Endothelial cell of umbilical vein (primary cell): ENCODE data around the gene THBS4. TPM values are rescaled to one million over a fixed set of nuclear protein-coding genes. Genes with fewer than 3 reads are reported as not detected.

Source experiments
- BruUV-seq: library from RNA; stranded (reverse); fragments of 400-500 nt; replicated peaks from 2 replicates; lab custom pipeline; 2021; lab: Mats Ljungman, UMichigan
- CTCF ChIA-PET: fragments of 300-600, 350-600 bp; sonication (Branson Sonifier 250); formaldehyde crosslinking; loops from one replicate; lab custom pipeline; 2021; ENCODE audit warnings: antibody characterized with exemption, inconsistent platforms; lab: Charles Lee
- POLR2A ChIA-PET: fragments of 300-600, 350-600 bp; sonication (Branson Sonifier 250); formaldehyde crosslinking; loops from one replicate; lab custom pipeline; 2021; ENCODE audit warnings: antibody characterized with exemption, inconsistent platforms; lab: Charles Lee
- DNase-seq: peaks from one replicate; pipeline ENCODE4 v3.0.0-alpha.2; 2011; ENCODE audit warnings: low read depth, low spot score
- FAIRE-seq: peaks from 2 replicates; lab custom pipeline; 2011; peaks lifted over from hg19 to GRCh38; lab: Jason Lieb, UNC
- H2AFZ ChIP-seq: 2 replicates; pipeline ENCODE4 v1.6.0; 2012; ENCODE audit warnings: low read depth, low read length, control low read depth, inconsistent platforms
- H3K27ac ChIP-seq: 2 replicates; pipeline ENCODE4 v1.5.1; 2011; ENCODE audit warnings: low read depth, mild to moderate bottlenecking, control low read depth, low read length, moderate library complexity; ENCODE audit not compliant: insufficient read depth
- H3K27me3 ChIP-seq, 2 experiments: 2 replicates each; pipeline versions ENCODE4 v1.6.0 to v1.6.1; 2011; ENCODE audit warnings: low read length in 2 of 2, mixed read lengths in 1 of 2; ENCODE audit not compliant: control insufficient read depth in 2 of 2, insufficient read depth in 2 of 2
- H3K36me3 ChIP-seq, 2 experiments: 2 replicates in 1 of 2; 3 replicates in 1 of 2; pipeline ENCODE4 v1.5.1; 2011; ENCODE audit warnings: low read length in 2 of 2, mild to moderate bottlenecking in 1 of 2, moderate library complexity in 1 of 2; ENCODE audit not compliant: control insufficient read depth in 2 of 2, insufficient read depth in 2 of 2; ENCODE audit errors: extremely low read depth in 1 of 2
- H3K4me1 ChIP-seq: 3 replicates; pipeline ENCODE4 v1.5.1; 2011; ENCODE audit warnings: mild to moderate bottlenecking, low read length; ENCODE audit not compliant: control insufficient read depth, insufficient read depth; ENCODE audit errors: extremely low read depth
- H3K4me2 ChIP-seq: 2 replicates; pipeline ENCODE4 v1.6.1; 2011; ENCODE audit warnings: low read length, control low read depth, mixed read lengths; ENCODE audit not compliant: insufficient read depth
- H3K4me3 ChIP-seq, 3 experiments: fragments of 200-600 bp in 1 of 3; sonication (generic), shearing (Covaris generic) in 1 of 3; replicated peaks in 1 of 3; 2 replicates each; pipeline ENCODE4 v1.5.1; 2011 to 2016; ENCODE audit warnings: control low read depth in 3 of 3, low read length in 3 of 3, mild to moderate bottlenecking in 2 of 3, inconsistent platforms in 1 of 3, low read depth in 1 of 3, moderate library complexity in 1 of 3; ENCODE audit not compliant: insufficient read depth in 1 of 3
- H3K79me2 ChIP-seq: 2 replicates; pipeline ENCODE4 v1.6.0; 2012; ENCODE audit warnings: low read length, inconsistent platforms; ENCODE audit not compliant: control insufficient read depth, insufficient read depth
- H3K9ac ChIP-seq: replicated peaks from 2 replicates; pipeline ENCODE3; 2011; ENCODE audit warnings: low read length, control low read depth; ENCODE audit not compliant: insufficient read depth; ENCODE audit errors: extremely low read depth
- H3K9me1 ChIP-seq: replicated peaks from 3 replicates; pipeline ENCODE4 v1.6.0; 2011; ENCODE audit warnings: mild to moderate bottlenecking, low read length; ENCODE audit not compliant: control insufficient read depth, insufficient read depth; ENCODE audit errors: extremely low read depth
- H3K9me3 ChIP-seq: replicated peaks from 2 replicates; pipeline ENCODE4 v1.5.1; 2012; ENCODE audit warnings: low read length, inconsistent platforms; ENCODE audit not compliant: control insufficient read depth, insufficient read depth
- H4K20me1 ChIP-seq: replicated peaks from 2 replicates; pipeline ENCODE3; 2011; ENCODE audit warnings: mild to moderate bottlenecking, low read length; ENCODE audit not compliant: control insufficient read depth, insufficient read depth; ENCODE audit errors: extremely low read depth
- CTCF ChIP-seq, 2 donors: IDR thresholded peaks; 1 replicate in 1 of 2; 2 replicates in 1 of 2; pipeline ENCODE4 v1.5.1; 2011; ENCODE audit warnings: low read length in 2 of 2, mild to moderate bottlenecking in 2 of 2, moderate library complexity in 2 of 2, control low read depth in 1 of 2, inconsistent platforms in 1 of 2, low read depth in 1 of 2; ENCODE audit not compliant: insufficient read depth in 1 of 2; ENCODE audit errors: extremely low read depth in 1 of 2
- EZH2 ChIP-seq: IDR thresholded peaks from 2 replicates; pipeline ENCODE4 v1.6.1; 2012; ENCODE audit warnings: borderline replicate concordance, low read depth, mild to moderate bottlenecking, moderate library complexity, low read length, inconsistent platforms; ENCODE audit not compliant: severe bottlenecking
- FOS ChIP-seq: IDR thresholded peaks from 2 replicates; pipeline ENCODE4 v1.6.1; 2011; ENCODE audit warnings: mild to moderate bottlenecking, low read length, moderate library complexity, borderline replicate concordance; ENCODE audit not compliant: insufficient read depth
- GATA2 ChIP-seq: IDR thresholded peaks from 2 replicates; pipeline ENCODE4 v1.7.0; 2011; ENCODE audit warnings: low read depth, mild to moderate bottlenecking, moderate library complexity, mixed read lengths, low read length; ENCODE audit not compliant: insufficient read length, insufficient read depth
- JUN ChIP-seq: IDR thresholded peaks from 2 replicates; pipeline ENCODE4 v1.6.1; 2011; ENCODE audit warnings: borderline replicate concordance, low read depth; ENCODE audit not compliant: insufficient read length, insufficient read depth
- MAX ChIP-seq: IDR thresholded peaks from 2 replicates; pipeline ENCODE4 v1.6.1; 2011; ENCODE audit not compliant: insufficient read depth, insufficient read length
- MYC ChIP-seq: IDR thresholded peaks from one replicate; pipeline ENCODE4 v1.6.1; 2011; ENCODE audit warnings: mild to moderate bottlenecking, low read depth, low read length
- POLR2A ChIP-seq: IDR thresholded peaks from 2 replicates; pipeline ENCODE4 v1.6.1; 2012; ENCODE audit warnings: low read depth, mild to moderate bottlenecking, control low read depth, low read length
- POLR2AphosphoS5 ChIP-seq: IDR thresholded peaks from 2 replicates; pipeline ENCODE4 v1.6.1; 2012; ENCODE audit warnings: low read depth, mild to moderate bottlenecking, control low read depth, low read length, moderate library complexity; ENCODE audit not compliant: insufficient read depth
- dilution Hi-C: fragments of 300-500 bp; cut with MboI; formaldehyde crosslinking; loops from one replicate; pipeline ENCODE4 v1.15.0; 2019; ENCODE audit warnings: low sequenced_read_pairs; ENCODE audit not compliant: extremely low pct_ligation_motif_present
- intact Hi-C: fragments of 100-400 bp; cut with micrococcal nuclease; formaldehyde crosslinking; loops from one replicate; pipeline ENCODE4 v1.10.0; 2022
- polyA plus RNA-seq, 4 experiments: library from polyadenylated mRNA; depleted of rRNA in 3 of 4; stranded (reverse) in 3 of 4; unstranded in 1 of 4; fragments of >200 nt; gene quantifications; 2 replicates each; pipeline versions ENCODE4 v1.2.1 to v1.2.3, GENCODE V29; 2011 to 2012; ENCODE audit warnings: missing spikeins in 1 of 4
- total RNA-seq: library from RNA; stranded (reverse); gene quantifications from 2 replicates; pipeline ENCODE4 v1.2.3, GENCODE V29; 2021

THBS4 gene
- total and polyA plus RNA-seq, 2 donors (not counting 3 experiments of a cell fraction or from before 2014, with no cell fraction given), result not detected

- H3K36me3 ChIP-seq, result no peaks in the 10 kb centered on the region
- no peak overlapping the region for H3K4me2 ChIP-seq
- no peaks in the 10 kb centered on the region for H3K4me1 ChIP-seq
- H3K79me2 ChIP-seq, result no peaks in the 10 kb centered on the region
- DNase-seq (no peak), FAIRE-seq (no peak)
- no peak overlapping the region for H3K27ac ChIP-seq
- no peaks in the 10 kb centered on the region for H3K9me1 ChIP-seq
- no peaks in the 10 kb centered on the region for H3K27me3 ChIP-seq
- no peak overlapping the region for H2AFZ ChIP-seq
- H3K4me3 ChIP-seq, result no peak overlapping the region
- POLR2A ChIA-PET, result no interaction called here
- dilution Hi-C loops, result no loop called here
- H3K9ac ChIP-seq, result no peak overlapping the region
- no peaks in the 10 kb centered on the region for H3K9me3 ChIP-seq
- no peak for TF ChIP-seq CTCF (IDR thresholded peaks at IDR 0.05; ENCODE audit: extremely low read depth in 1 of 2, insufficient read depth in 1 of 2, low read depth in 1 of 2, low read length in 2 of 2)
- no peak for TF ChIP-seq EZH2
- TF ChIP-seq FOS, result no peak
- TF ChIP-seq MYC, result no peak
- TF ChIP-seq JUN, result no peak
- TF ChIP-seq MAX, result no peak
- no peak for TF ChIP-seq POLR2AphosphoS5
- TF ChIP-seq POLR2A, result no peak
- no peak for TF ChIP-seq GATA2
- CTCF ChIA-PET, result interaction anchor here (1.1 kb wide), 2 partner anchors 15 to 24 kb away, joined by 3 read pairs; no protein-coding TSS in a partner anchor
- H4K20me1 ChIP-seq, result no peaks in the 10 kb centered on the region
- intact Hi-C loops, result no loop called here
- no TSS peak for BruUV-seq
These were observed 71.8 kb downstream of the THBS4 start for GRCh38 chr5:80106916-80107315.
